Spleen (tissue), 7 donors: Measurements from ENCODE around the gene GPATCH11.

Experiments
- CTCF ChIP-seq, 11 experiments: fragments of 200-600 bp in 7 of 11; fragments of 450-650 bp in 4 of 11; sonication (generic) in 4 of 11; IDR thresholded peaks in 8 of 11; conservative IDR thresholded peaks in 3 of 11; 1 replicate in 7 of 11; 2 replicates in 4 of 11; pipeline versions ENCODE4 v1.4.0 to v1.8.0; 2016 to 2021; ENCODE audit warnings: antibody characterized with exemption in 11 of 11, inconsistent platforms in 4 of 11, mild to moderate bottlenecking in 1 of 11
- POLR2A ChIP-seq, 3 donors: fragments of 450-650 bp; IDR thresholded peaks; one replicate each; pipeline ENCODE4 v1.5.1; 2017; ENCODE audit warnings: antibody characterized with exemption in 3 of 3, mild to moderate bottlenecking in 1 of 3
- POLR2AphosphoS5 ChIP-seq, 3 donors: sonication (generic); formaldehyde crosslinking; IDR thresholded peaks; one replicate each; pipeline ENCODE4 v1.5.1; 2017; ENCODE audit warnings: antibody characterized with exemption in 3 of 3
- donor health status: DM: no; HTN: no; CAD: no; lungs with moderate emphysema.
- donor health status: DM: no; HTN: no; CAD: no.
- donor health status: DM: no; HTN: no; CAD: no.

GRCh38 chr2:37091873-37092272 lies 7.6 kb downstream of the GPATCH11 start:
- no peak for TF ChIP-seq CTCF (IDR thresholded peaks at IDR 0.05 in 8 of 11, conservative IDR thresholded peaks at IDR 0.05 in 3 of 11)
- TF ChIP-seq POLR2AphosphoS5 (IDR thresholded peaks at IDR 0.05): no peak
- TF ChIP-seq POLR2A (IDR thresholded peaks at IDR 0.05): no peak
